DND-41 (cell line): Measurements from ENCODE around the gene KLLN.
"Not testable (repeated sequence)": the region's sequence is repeated elsewhere in the genome, so short reads cannot be mapped to it uniquely, and the experiment has no call there.

ENCODE experiments used
- ATAC-seq: fragments of 200-7000 bp; cut with Tn5 transposase; 3 replicates; pipeline ENCODE4 v1.9.1; 2021; ENCODE audit warnings: low read depth; ENCODE audit not compliant: insufficient read depth
- DNase-seq: peaks from one replicate; pipeline ENCODE4 v3.0.0-alpha.2; 2020
- H2AFZ ChIP-seq: 2 replicates; pipeline ENCODE4 v1.6.0; 2012; ENCODE audit warnings: low read depth, low read length
- H3K27ac ChIP-seq: 2 replicates; pipeline ENCODE4 v1.5.1; 2012; ENCODE audit warnings: low read length, inconsistent platforms
- H3K27me3 ChIP-seq: fragments of 200-600 bp; sonication (generic); 2 replicates; pipeline ENCODE4 v1.6.0; 2012; ENCODE audit warnings: low read length, mild to moderate bottlenecking, inconsistent platforms; ENCODE audit not compliant: insufficient read depth, poor library complexity
- H3K36me3 ChIP-seq: 2 replicates; pipeline ENCODE4 v1.5.1; 2012; ENCODE audit warnings: low read length, inconsistent platforms; ENCODE audit not compliant: insufficient read depth
- H3K4me1 ChIP-seq: 2 replicates; pipeline ENCODE4 v1.5.1; 2012; ENCODE audit warnings: mild to moderate bottlenecking, low read length; ENCODE audit not compliant: insufficient read depth
- H3K4me2 ChIP-seq: 2 replicates; pipeline ENCODE4 v1.6.0; 2012; ENCODE audit warnings: mild to moderate bottlenecking, moderate library complexity, low read length, inconsistent platforms; ENCODE audit not compliant: insufficient read depth
- H3K4me3 ChIP-seq, 2 experiments: fragments of 200-600 bp in 1 of 2; shearing (Covaris generic) in 1 of 2; 2 replicates each; pipeline ENCODE4 v1.5.1; 2012 to 2016; ENCODE audit warnings: inconsistent platforms in 2 of 2, low read length in 2 of 2, mild to moderate bottlenecking in 2 of 2, low read depth in 1 of 2, moderate library complexity in 1 of 2
- H3K79me2 ChIP-seq: 2 replicates; pipeline ENCODE4 v1.6.0; 2012; ENCODE audit warnings: low read length, inconsistent platforms; ENCODE audit not compliant: insufficient read depth
- H3K9ac ChIP-seq: 2 replicates; pipeline ENCODE4 v1.6.0; 2012; ENCODE audit warnings: low read depth, mild to moderate bottlenecking, inconsistent platforms, low read length, moderate library complexity
- H3K9me3 ChIP-seq: 2 replicates; pipeline ENCODE4 v1.5.1; 2012; ENCODE audit warnings: low read length, moderate library complexity, mild to moderate bottlenecking, inconsistent platforms; ENCODE audit not compliant: insufficient read depth, severe bottlenecking
- H4K20me1 ChIP-seq: 2 replicates; pipeline ENCODE4 v1.6.0; 2012; ENCODE audit warnings: low read length; ENCODE audit not compliant: insufficient read depth
- EZH2 ChIP-seq: IDR thresholded peaks from 3 replicates; pipeline ENCODE4 v1.6.1; 2012; ENCODE audit warnings: borderline replicate concordance, low read depth, mild to moderate bottlenecking, moderate library complexity, low read length, inconsistent platforms; ENCODE audit not compliant: severe bottlenecking
- TF ChIP-seq, protein P1 (sequence below): IDR thresholded peaks from 2 replicates; pipeline ENCODE4 v1.5.1; 2012; ENCODE audit warnings: borderline replicate concordance, low read length, moderate library complexity, mild to moderate bottlenecking; ENCODE audit not compliant: poor library complexity, severe bottlenecking; ENCODE audit errors: extremely low read depth

KLLN gene

GRCh38 chr10:87886635-87887034 lies 23.3 kb upstream of the KLLN start:
- H3K9me3 ChIP-seq = no peaks in the 10 kb centered on the region
- DNase-seq = no peak
- H2AFZ ChIP-seq = no peak overlapping the region
- H3K4me1 ChIP-seq = peaks cover 5% of the 10 kb centered on the region; the same call in 1 of the 2 replicates
- H3K27me3 ChIP-seq = no peaks in the 10 kb centered on the region
- H3K4me2 ChIP-seq = no peak overlapping the region
- H4K20me1 ChIP-seq = peaks cover 34% of the 10 kb centered on the region
- TF ChIP-seq, protein P1, sequence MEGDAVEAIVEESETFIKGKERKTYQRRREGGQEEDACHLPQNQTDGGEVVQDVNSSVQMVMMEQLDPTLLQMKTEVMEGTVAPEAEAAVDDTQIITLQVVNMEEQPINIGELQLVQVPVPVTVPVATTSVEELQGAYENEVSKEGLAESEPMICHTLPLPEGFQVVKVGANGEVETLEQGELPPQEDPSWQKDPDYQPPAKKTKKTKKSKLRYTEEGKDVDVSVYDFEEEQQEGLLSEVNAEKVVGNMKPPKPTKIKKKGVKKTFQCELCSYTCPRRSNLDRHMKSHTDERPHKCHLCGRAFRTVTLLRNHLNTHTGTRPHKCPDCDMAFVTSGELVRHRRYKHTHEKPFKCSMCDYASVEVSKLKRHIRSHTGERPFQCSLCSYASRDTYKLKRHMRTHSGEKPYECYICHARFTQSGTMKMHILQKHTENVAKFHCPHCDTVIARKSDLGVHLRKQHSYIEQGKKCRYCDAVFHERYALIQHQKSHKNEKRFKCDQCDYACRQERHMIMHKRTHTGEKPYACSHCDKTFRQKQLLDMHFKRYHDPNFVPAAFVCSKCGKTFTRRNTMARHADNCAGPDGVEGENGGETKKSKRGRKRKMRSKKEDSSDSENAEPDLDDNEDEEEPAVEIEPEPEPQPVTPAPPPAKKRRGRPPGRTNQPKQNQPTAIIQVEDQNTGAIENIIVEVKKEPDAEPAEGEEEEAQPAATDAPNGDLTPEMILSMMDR = no peak
- no peak for TF ChIP-seq EZH2
- no peak overlapping the region for H3K4me3 ChIP-seq
- ATAC-seq = no peak
- no peak overlapping the region for H3K27ac ChIP-seq
- H3K79me2 ChIP-seq = peaks cover 100% of the 10 kb centered on the region
- H3K36me3 ChIP-seq = peaks cover 84% of the 10 kb centered on the region
- H3K9ac ChIP-seq = no peak overlapping the region

- peaks cover 7% of the 10 kb centered on the region; the same call in 1 of the 2 replicates for H3K4me1 ChIP-seq
- peaks cover 99% of the 10 kb centered on the region for H3K79me2 ChIP-seq
- H4K20me1 ChIP-seq = peaks cover 23% of the 10 kb centered on the region
- H3K36me3 ChIP-seq = peaks cover 90% of the 10 kb centered on the region
- H3K27me3 ChIP-seq = no peaks in the 10 kb centered on the region
- H3K4me2 ChIP-seq = no peak overlapping the region
- ATAC-seq (no peak), DNase-seq (no peak)
- H2AFZ ChIP-seq = no peak overlapping the region
- no peak overlapping the region for H3K9ac ChIP-seq
- H3K9me3 ChIP-seq = peaks cover 5% of the 10 kb centered on the region
- TF ChIP-seq, protein P1 = no peak
- H3K4me3 ChIP-seq = no peak overlapping the region
- no peak overlapping the region for H3K27ac ChIP-seq
Measured at GRCh38 chr10:87882555-87883294, 19.4 kb upstream of the KLLN start.

DNA sequence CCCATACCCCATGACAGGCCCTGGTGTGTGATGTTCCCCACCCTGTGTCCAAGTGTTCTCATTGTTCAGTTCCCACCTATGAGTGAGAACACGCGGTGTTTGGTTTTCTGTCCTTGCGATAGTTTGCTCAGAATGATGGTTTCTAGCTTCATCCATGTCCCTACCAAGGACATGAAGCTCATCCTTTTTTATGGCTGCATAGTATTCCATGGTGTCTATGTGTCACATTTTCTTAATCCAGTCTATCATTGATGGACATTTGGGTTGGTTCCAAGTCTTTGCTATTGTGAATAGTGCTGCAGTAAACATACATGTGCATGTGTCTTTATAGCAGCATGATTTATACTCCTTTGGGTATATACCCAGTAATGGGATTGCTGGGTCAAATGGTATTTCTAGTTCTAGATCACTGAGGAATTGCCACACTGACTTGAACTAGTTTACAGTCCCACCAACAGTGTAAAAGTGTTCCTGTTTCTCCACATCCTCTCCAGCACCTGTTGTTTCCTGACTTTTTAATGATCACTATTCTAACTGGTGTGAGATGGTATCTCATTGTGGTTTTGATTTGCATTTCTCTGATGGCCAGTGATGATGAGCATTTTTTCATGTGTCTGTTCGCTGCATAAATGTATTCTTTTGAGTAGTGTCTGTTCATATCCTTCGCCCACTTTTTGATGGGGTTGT lies 18.2 kb upstream of the KLLN start:
- not testable (repeated sequence) for H3K9ac ChIP-seq, H3K4me3 ChIP-seq, H3K4me2 ChIP-seq, H3K27me3 ChIP-seq, H2AFZ ChIP-seq, DNase-seq, H3K27ac ChIP-seq, H3K9me3 ChIP-seq, ATAC-seq
- Histone ChIP-seq H4K20me1 (peaks cover 11% of the 10 kb centered on the region; the same call in 1 of the 2 replicates), H3K4me1 (peaks cover 10% of the 10 kb centered on the region; the same call in 1 of the 2 replicates), H3K36me3 (peaks cover 90% of the 10 kb centered on the region), H3K79me2 (peaks cover 99% of the 10 kb centered on the region)

GRCh38 chr10:87880336-87880735 lies 17.0 kb upstream of the KLLN start:
- no peak overlapping the region for H3K4me2 ChIP-seq
- ATAC-seq (no peak), DNase-seq (no peak)
- peaks cover 12% of the 10 kb centered on the region for H3K4me1 ChIP-seq
- TF ChIP-seq, protein P1 = no peak
- TF ChIP-seq EZH2 = no peak
- peaks cover 89% of the 10 kb centered on the region for H3K36me3 ChIP-seq
- H3K79me2 ChIP-seq = peaks cover 99% of the 10 kb centered on the region
- H2AFZ ChIP-seq = no peak overlapping the region
- no peak overlapping the region for H3K27ac ChIP-seq
- H3K27me3 ChIP-seq = no peaks in the 10 kb centered on the region
- peaks cover 6% of the 10 kb centered on the region; the same call in 1 of the 2 replicates for H4K20me1 ChIP-seq
- peaks cover 5% of the 10 kb centered on the region for H3K9me3 ChIP-seq
- H3K4me3 ChIP-seq = no peak overlapping the region
- no peak overlapping the region for H3K9ac ChIP-seq
